Panc1 (cell line): Measurements from ENCODE around the gene CDC42BPA. TPM values are rescaled to one million over a fixed set of nuclear protein-coding genes. Genes with fewer than 3 reads are reported as not detected.

Source experiments
- ATAC-seq: fragments of 200-7000 bp; cut with Tn5 transposase; 2 replicates; pipeline ENCODE4 v1.9.1; 2020; ENCODE audit warnings: mild to moderate bottlenecking, moderate library complexity
- BruUV-seq: library from RNA; stranded (reverse); fragments of 400-500 nt; replicated peaks from 2 replicates; lab custom pipeline; 2021; lab: Mats Ljungman, UMichigan
- CTCF ChIA-PET: fragments of 300-600 bp; sonication (Branson Sonifier 250); formaldehyde crosslinking; loops from one replicate; lab custom pipeline; 2022; ENCODE audit warnings: antibody characterized with exemption; lab: Charles Lee
- POLR2A ChIA-PET: fragments of 300-600 bp; sonication (Branson Sonifier 250); formaldehyde crosslinking; loops from one replicate; lab custom pipeline; 2022; ENCODE audit warnings: antibody characterized with exemption; lab: Charles Lee
- DNase-seq: peaks from one replicate; pipeline ENCODE4 v3.0.0-alpha.2; 2010; ENCODE audit warnings: low read depth, low spot score
- H3K27ac ChIP-seq: 2 replicates; pipeline ENCODE4 v1.5.1; 2011; ENCODE audit warnings: mild to moderate bottlenecking, low read length, inconsistent platforms
- H3K27me3 ChIP-seq: fragments of 200-500 bp; sonication (Bioruptor generic); 2 replicates; pipeline ENCODE4 v1.6.0; 2014; ENCODE audit warnings: low read length, inconsistent platforms; ENCODE audit not compliant: control insufficient read depth, insufficient read depth
- H3K36me3 ChIP-seq: fragments of 200-500 bp; sonication (Bioruptor generic); 2 replicates; pipeline ENCODE4 v1.5.1; 2014; ENCODE audit warnings: inconsistent platforms, mild to moderate bottlenecking, low read length, moderate library complexity; ENCODE audit not compliant: control insufficient read depth, insufficient read depth
- H3K4me1 ChIP-seq: 2 replicates; pipeline ENCODE4 v1.5.1; 2011; ENCODE audit warnings: inconsistent platforms, mild to moderate bottlenecking, low read length, moderate library complexity; ENCODE audit not compliant: control insufficient read depth, insufficient read depth
- H3K4me3 ChIP-seq, 2 experiments: 2 replicates each; pipeline ENCODE4 v1.5.1; 2011 to 2012; ENCODE audit warnings: low read depth in 2 of 2, low read length in 2 of 2, mild to moderate bottlenecking in 2 of 2, inconsistent platforms in 1 of 2, moderate library complexity in 1 of 2
- H3K9me3 ChIP-seq: fragments of 200-500 bp; sonication (Bioruptor generic); 2 replicates; pipeline ENCODE4 v1.5.1; 2014; ENCODE audit warnings: low read depth, mild to moderate bottlenecking, inconsistent platforms, low read length, moderate library complexity; ENCODE audit not compliant: control insufficient read depth, insufficient read depth
- POLR2AphosphoS5 ChIP-seq: IDR thresholded peaks from 2 replicates; pipeline ENCODE4 v1.6.1; 2012; ENCODE audit warnings: mild to moderate bottlenecking, low read depth, low read length, moderate library complexity
- REST ChIP-seq, 2 experiments: IDR thresholded peaks; 2 replicates each; pipeline ENCODE4 v1.6.1; 2011 to 2012; ENCODE audit warnings: low read depth in 2 of 2, control low read depth in 1 of 2, low read length in 1 of 2, mild to moderate bottlenecking in 1 of 2, moderate library complexity in 1 of 2; ENCODE audit not compliant: insufficient read depth in 1 of 2
- SIN3A ChIP-seq: IDR thresholded peaks from 2 replicates; pipeline ENCODE4 v1.6.1; 2012; ENCODE audit warnings: low read depth, mild to moderate bottlenecking, low read length, moderate library complexity, borderline replicate concordance; ENCODE audit not compliant: insufficient read depth
- TCF7L2 ChIP-seq: IDR thresholded peaks from 2 replicates; pipeline ENCODE4 v1.6.1; 2011; ENCODE audit warnings: mild to moderate bottlenecking, low read depth, low read length, inconsistent platforms
- in situ Hi-C: cut with HindIII; loops from 2 replicates; pipeline ENCODE4 v1.10.0; 2016; ENCODE audit warnings: low sequenced_read_pairs, low pct_unique_long_range_greater_than_20kb
- intact Hi-C: fragments of 100-400 bp; cut with micrococcal nuclease; formaldehyde crosslinking; loops from one replicate; pipeline ENCODE4 v1.10.0; 2022; ENCODE audit not compliant: unreplicated experiment
- total RNA-seq: library from RNA; stranded (reverse); gene quantifications from one replicate; pipeline ENCODE4 v1.2.1, GENCODE V29; 2021; ENCODE audit not compliant: unreplicated experiment
- TF ChIP-seq, protein P1 (sequence below): fragments of 450-650 bp; IDR thresholded peaks from 2 replicates; pipeline ENCODE4 v1.5.1; 2017; ENCODE audit warnings: mild to moderate bottlenecking

CDC42BPA gene
- total RNA-seq, 1 experiment from 2014 or later, result 32.8 TPM

GRCh38 chr1:226940029-226940805 lies 378.1 kb downstream of the CDC42BPA start, which contains the start of gene COQ8A:
Gene COQ8A (plus strand): TSS chr1:226940294. CDS start chr1:226961386, 21,092 bp downstream.
- DNase-seq, result peak; percentile 95
- no peaks in the 10 kb centered on the region; the same call in 1 of the 2 replicates for H3K36me3 ChIP-seq
- H3K9me3 ChIP-seq, result no peaks in the 10 kb centered on the region
- no peaks in the 10 kb centered on the region for H3K27me3 ChIP-seq
- H3K27ac ChIP-seq, result peak within 1 kb of the TSS; percentile 92
- POLR2A ChIA-PET, result interaction anchor here (0.7 kb wide), 1 partner anchor 421 kb away, joined by 3 read pairs; no protein-coding TSS in a partner anchor
- H3K4me3 ChIP-seq, result peak within 1 kb of the TSS; percentile 77 to 82
- intact Hi-C loops, result no loop called here
- TF ChIP-seq SIN3A, result peak; percentile 96
- TF ChIP-seq, protein P1, sequence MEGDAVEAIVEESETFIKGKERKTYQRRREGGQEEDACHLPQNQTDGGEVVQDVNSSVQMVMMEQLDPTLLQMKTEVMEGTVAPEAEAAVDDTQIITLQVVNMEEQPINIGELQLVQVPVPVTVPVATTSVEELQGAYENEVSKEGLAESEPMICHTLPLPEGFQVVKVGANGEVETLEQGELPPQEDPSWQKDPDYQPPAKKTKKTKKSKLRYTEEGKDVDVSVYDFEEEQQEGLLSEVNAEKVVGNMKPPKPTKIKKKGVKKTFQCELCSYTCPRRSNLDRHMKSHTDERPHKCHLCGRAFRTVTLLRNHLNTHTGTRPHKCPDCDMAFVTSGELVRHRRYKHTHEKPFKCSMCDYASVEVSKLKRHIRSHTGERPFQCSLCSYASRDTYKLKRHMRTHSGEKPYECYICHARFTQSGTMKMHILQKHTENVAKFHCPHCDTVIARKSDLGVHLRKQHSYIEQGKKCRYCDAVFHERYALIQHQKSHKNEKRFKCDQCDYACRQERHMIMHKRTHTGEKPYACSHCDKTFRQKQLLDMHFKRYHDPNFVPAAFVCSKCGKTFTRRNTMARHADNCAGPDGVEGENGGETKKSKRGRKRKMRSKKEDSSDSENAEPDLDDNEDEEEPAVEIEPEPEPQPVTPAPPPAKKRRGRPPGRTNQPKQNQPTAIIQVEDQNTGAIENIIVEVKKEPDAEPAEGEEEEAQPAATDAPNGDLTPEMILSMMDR, result no peak
- TF ChIP-seq REST (IDR thresholded peaks at IDR 0.05; ENCODE audit: insufficient read depth in 1 of 2, low read depth in 2 of 2, low read length in 1 of 2), result no peak
- TF ChIP-seq POLR2AphosphoS5, result no peak
- TF ChIP-seq TCF7L2, result no peak
- ATAC-seq, result peak; percentile 97
- peaks cover 26% of the 10 kb centered on the region for H3K4me1 ChIP-seq
- in situ Hi-C loops, result no loop called here
- no TSS peak for BruUV-seq
- CTCF ChIA-PET, result no interaction called here

Other genes starting within 250 kb of the CDC42BPA start
- gene ZNF678, start 245.1 kb upstream of the CDC42BPA start, total RNA-seq, result 8.0 TPM